WI38 (cell line): ENCODE results near the gene DDX11.
A peak's percentile ranks its signal among the peaks of the same experiment; 100 is the strongest.
"Not testable (repeated sequence)": the region's sequence is repeated elsewhere in the genome, so short reads cannot be mapped to it uniquely, and the experiment has no call there.

Source experiments
- H3K4me3 ChIP-seq: 2 replicates; pipeline ENCODE4 v1.5.1; 2011; ENCODE audit warnings: low read depth, mild to moderate bottlenecking, control low read depth, low read length
- CTCF ChIP-seq: IDR thresholded peaks from 2 replicates; pipeline ENCODE4 v1.5.1; 2012; ENCODE audit warnings: low read depth, mild to moderate bottlenecking, control low read depth, low read length

DDX11 gene

GRCh38 chr12:31105668-31106067 is 32.0 kb downstream of the DDX11 start:
- H3K4me3 ChIP-seq, result no peak overlapping the region
- no peak for TF ChIP-seq CTCF

GRCh38 chr12:31106101-31106803 is 32.6 kb downstream of the DDX11 start:
- no peak overlapping the region for H3K4me3 ChIP-seq
- no peak for TF ChIP-seq CTCF

- not testable (repeated sequence) for H3K4me3 ChIP-seq
Observed at GRCh38 chr12:31109773-31110172, 36.1 kb downstream of the DDX11 start.

GRCh38 chr12:31110263-31110662 is 36.6 kb downstream of the DDX11 start:
- H3K4me3 ChIP-seq, result not testable (repeated sequence)

- not testable (repeated sequence) for H3K4me3 ChIP-seq
Observed at GRCh38 chr12:31115092-31115601, 41.5 kb downstream of the DDX11 start.

- not testable (repeated sequence) for H3K4me3 ChIP-seq
Observed at GRCh38 chr12:31116846-31117202, 43.2 kb downstream of the DDX11 start.

- peak; percentile 34 for TF ChIP-seq CTCF
Observed at GRCh38 chr12:31117203-31118011, 43.7 kb downstream of the DDX11 start.

GRCh38 chr12:31118347-31119191 is 44.9 kb downstream of the DDX11 start:
- peak overlapping the region; percentile 17 for H3K4me3 ChIP-seq
- no peak for TF ChIP-seq CTCF

More at GRCh38 chr12:31117203-31118011, 43.7 kb downstream of the DDX11 start:
- H3K4me3 ChIP-seq, result peak overlapping the region; percentile 45

GRCh38 chr12:31119192-31119802 is 45.6 kb downstream of the DDX11 start:
- peak overlapping the region; percentile 17; the same call in 1 of the 2 replicates for H3K4me3 ChIP-seq

More at GRCh38 chr12:31119192-31119802, 45.6 kb downstream of the DDX11 start:
- no peak for TF ChIP-seq CTCF
